ENCODE results near the gene DBH. TPM values are rescaled to one million over a fixed set of nuclear protein-coding genes. Genes with fewer than 3 reads are reported as not detected.

Gene DBH
- total RNA-seq, 1 experiment from 2014 or later: not detected

DNA sequence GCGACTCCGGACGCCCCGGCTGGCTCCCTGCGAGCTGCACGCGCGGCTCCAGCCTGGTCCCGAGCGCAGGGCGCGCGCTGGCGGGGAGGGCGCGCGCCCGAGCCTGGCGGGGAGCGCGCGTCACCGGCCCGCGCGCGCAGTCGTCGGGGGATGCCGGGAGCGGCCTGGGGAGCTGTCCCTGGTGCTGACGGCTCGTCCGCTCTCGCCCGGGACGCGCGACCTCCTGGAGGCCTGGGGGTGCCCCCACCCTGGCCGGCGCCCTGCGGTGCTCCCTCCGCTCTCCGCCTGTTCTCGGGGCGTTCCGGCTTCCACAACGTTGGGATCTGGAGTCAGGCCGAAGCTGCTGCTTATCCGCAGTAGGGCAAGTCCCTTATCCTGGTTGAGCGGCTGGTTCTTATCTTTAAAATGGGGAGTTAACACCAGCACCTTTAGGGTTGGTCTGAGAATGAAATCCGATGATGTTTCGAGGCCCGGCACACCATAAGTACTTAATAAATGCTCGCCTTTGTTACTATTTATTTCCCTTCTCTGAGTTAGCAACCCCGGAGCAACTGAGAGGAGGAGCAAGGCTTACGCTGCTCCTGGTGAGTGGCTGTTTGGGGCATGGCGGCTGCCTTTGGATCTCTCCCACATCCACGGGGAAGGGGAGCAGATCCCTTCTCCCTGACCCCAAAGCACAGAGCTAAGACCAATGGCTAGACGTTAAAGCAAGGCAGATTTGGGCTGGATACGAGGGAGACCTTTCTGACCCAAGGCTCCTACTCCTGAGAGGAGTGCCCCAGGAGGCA lies 26.7 kb upstream of the DBH start, which contains the start of gene FAM163B:
FAM163B (minus strand) TSS at position 79 of the 788 bp plus-strand sequence. CDS start 29,166 bp downstream, outside the sequence.
- H3K4me1 Mint-ChIP-seq (ENCODE audit: insufficient read depth, unreplicated experiment): no peaks in the 10 kb centered on the region
- intact Hi-C loops (cut with micrococcal nuclease): no loop called here
- TF ChIP-seq, protein P1, sequence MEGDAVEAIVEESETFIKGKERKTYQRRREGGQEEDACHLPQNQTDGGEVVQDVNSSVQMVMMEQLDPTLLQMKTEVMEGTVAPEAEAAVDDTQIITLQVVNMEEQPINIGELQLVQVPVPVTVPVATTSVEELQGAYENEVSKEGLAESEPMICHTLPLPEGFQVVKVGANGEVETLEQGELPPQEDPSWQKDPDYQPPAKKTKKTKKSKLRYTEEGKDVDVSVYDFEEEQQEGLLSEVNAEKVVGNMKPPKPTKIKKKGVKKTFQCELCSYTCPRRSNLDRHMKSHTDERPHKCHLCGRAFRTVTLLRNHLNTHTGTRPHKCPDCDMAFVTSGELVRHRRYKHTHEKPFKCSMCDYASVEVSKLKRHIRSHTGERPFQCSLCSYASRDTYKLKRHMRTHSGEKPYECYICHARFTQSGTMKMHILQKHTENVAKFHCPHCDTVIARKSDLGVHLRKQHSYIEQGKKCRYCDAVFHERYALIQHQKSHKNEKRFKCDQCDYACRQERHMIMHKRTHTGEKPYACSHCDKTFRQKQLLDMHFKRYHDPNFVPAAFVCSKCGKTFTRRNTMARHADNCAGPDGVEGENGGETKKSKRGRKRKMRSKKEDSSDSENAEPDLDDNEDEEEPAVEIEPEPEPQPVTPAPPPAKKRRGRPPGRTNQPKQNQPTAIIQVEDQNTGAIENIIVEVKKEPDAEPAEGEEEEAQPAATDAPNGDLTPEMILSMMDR (IDR thresholded peaks at IDR 0.05; ENCODE audit: unreplicated experiment): no peak
- H3K9me3 Mint-ChIP-seq (ENCODE audit: unreplicated experiment): no peaks in the 10 kb centered on the region
- no peak within 1 kb of the TSS for H3K27ac Mint-ChIP-seq (ENCODE audit: low read depth, unreplicated experiment)
- ChIA-PET POLR2A (no interaction called here), CTCF (no interaction called here)
- DNase-seq (ENCODE audit: unreplicated experiment): no peak
- no TSS peak for BruUV-seq (replicated peaks)
- H3K36me3 Mint-ChIP-seq (ENCODE audit: insufficient read depth, unreplicated experiment): no peaks in the 10 kb centered on the region
- H3K27me3 Mint-ChIP-seq (ENCODE audit: insufficient read depth, unreplicated experiment): peaks cover 94% of the 10 kb centered on the region
- no peak within 1 kb of the TSS for H3K4me3 Mint-ChIP-seq (ENCODE audit: unreplicated experiment)

- CTCF ChIA-PET: interaction anchor here (0.5 kb wide), 1 partner anchor 13 kb away, joined by 4 read pairs; no protein-coding TSS in a partner anchor
- POLR2A ChIA-PET: interaction anchor here (0.6 to 0.7 kb wide), 2 partner anchors 169 to 1500 kb away, joined by 3 to 5 read pairs; no protein-coding TSS in a partner anchor
- Mint-ChIP-seq H3K4me3 (ENCODE audit: unreplicated experiment) (no peak overlapping the region), H3K9me3 (ENCODE audit: unreplicated experiment) (no peaks in the 10 kb centered on the region), H3K27me3 (ENCODE audit: insufficient read depth, unreplicated experiment) (peaks cover 94% of the 10 kb centered on the region), H3K27ac (ENCODE audit: low read depth, unreplicated experiment) (no peak overlapping the region), H3K36me3 (ENCODE audit: insufficient read depth, unreplicated experiment) (no peaks in the 10 kb centered on the region), H3K4me1 (ENCODE audit: insufficient read depth, unreplicated experiment) (no peaks in the 10 kb centered on the region)
- TF ChIP-seq, protein P1 (IDR thresholded peaks at IDR 0.05; ENCODE audit: unreplicated experiment): no peak
- DNase-seq (ENCODE audit: unreplicated experiment): no peak
- intact Hi-C loops (cut with micrococcal nuclease): no loop called here
- BruUV-seq (replicated peaks): no TSS peak
These were observed 25.3 kb upstream of the DBH start for GRCh38 chr9:133610845-133611244.

GRCh38 chr9:133612051-133612450 lies 24.1 kb upstream of the DBH start:
- TF ChIP-seq, protein P1 (IDR thresholded peaks at IDR 0.05; ENCODE audit: unreplicated experiment): no peak
- ChIA-PET CTCF (no interaction called here), POLR2A (no interaction called here)
- no peak overlapping the region for H3K4me3 Mint-ChIP-seq (ENCODE audit: unreplicated experiment)
- peaks cover 89% of the 10 kb centered on the region for H3K27me3 Mint-ChIP-seq (ENCODE audit: insufficient read depth, unreplicated experiment)
- DNase-seq (ENCODE audit: unreplicated experiment): no peak
- no peaks in the 10 kb centered on the region for H3K9me3 Mint-ChIP-seq (ENCODE audit: unreplicated experiment)
- no TSS peak for BruUV-seq (replicated peaks)
- H3K4me1 Mint-ChIP-seq (ENCODE audit: insufficient read depth, unreplicated experiment): no peaks in the 10 kb centered on the region
- H3K27ac Mint-ChIP-seq (ENCODE audit: low read depth, unreplicated experiment): no peak overlapping the region
- intact Hi-C loops (cut with micrococcal nuclease): no loop called here
- H3K36me3 Mint-ChIP-seq (ENCODE audit: insufficient read depth, unreplicated experiment): no peaks in the 10 kb centered on the region

GRCh38 chr9:133612816-133613215 lies 23.3 kb upstream of the DBH start:
- H3K36me3 Mint-ChIP-seq (ENCODE audit: insufficient read depth, unreplicated experiment): no peaks in the 10 kb centered on the region
- no peak for DNase-seq (ENCODE audit: unreplicated experiment)
- no peak overlapping the region for H3K27ac Mint-ChIP-seq (ENCODE audit: low read depth, unreplicated experiment)
- TF ChIP-seq, protein P1 (IDR thresholded peaks at IDR 0.05; ENCODE audit: unreplicated experiment): no peak
- intact Hi-C loops (cut with micrococcal nuclease): no loop called here
- no peaks in the 10 kb centered on the region for H3K4me1 Mint-ChIP-seq (ENCODE audit: insufficient read depth, unreplicated experiment)
- peaks cover 84% of the 10 kb centered on the region for H3K27me3 Mint-ChIP-seq (ENCODE audit: insufficient read depth, unreplicated experiment)
- H3K4me3 Mint-ChIP-seq (ENCODE audit: unreplicated experiment): no peak overlapping the region
- H3K9me3 Mint-ChIP-seq (ENCODE audit: unreplicated experiment): no peaks in the 10 kb centered on the region
- no TSS peak for BruUV-seq (replicated peaks)
- ChIA-PET POLR2A (interaction anchor here (0.6 kb wide), 1 partner anchor 40 kb away, joined by 3 read pairs; no protein-coding TSS in a partner anchor), CTCF (interaction anchor here (0.6 kb wide), 1 partner anchor 140 kb away, joined by 4 read pairs; no protein-coding TSS in a partner anchor)

Data from MCF 10A (cell line).